SK-N-SH (cell line): ENCODE measurements around the gene PPDPF. TPM values are rescaled to one million over a fixed set of nuclear protein-coding genes. Genes with fewer than 3 reads are reported as not detected.

Experiments used
- CTCF ChIA-PET: fragments of 300-600, 350-600 bp; formaldehyde crosslinking; extraction: SDS; loops from one replicate; lab custom pipeline; 2021; lab: Yijun Ruan, JAX
- POLR2A ChIA-PET: fragments of 350-600 bp; sonication (Branson Sonifier 250); formaldehyde crosslinking; extraction: SDS; loops from one replicate; lab custom pipeline; 2020; ENCODE audit warnings: antibody characterized with exemption, inconsistent platforms; lab: Yijun Ruan, JAX
- DNase-seq: peaks from one replicate; pipeline ENCODE4 v3.0.0; 2012
- H2AFZ ChIP-seq: fragments of 200-600 bp; sonication (generic); 2 replicates; pipeline ENCODE4 v1.8.1; 2016; ENCODE audit warnings: antibody characterized with exemption, mild to moderate bottlenecking, low read depth
- H3F3A ChIP-seq: fragments of 200-600 bp; sonication (generic); replicated peaks from 2 replicates; pipeline ENCODE3; 2016; ENCODE audit warnings: antibody characterized with exemption, mild to moderate bottlenecking; ENCODE audit not compliant: insufficient read depth
- H3K27ac ChIP-seq, 2 experiments: fragments of 200-500 bp in 1 of 2; fragments of 200-600 bp in 1 of 2; sonication (Bioruptor generic) in 1 of 2; sonication (generic), shearing (Covaris generic) in 1 of 2; 2 replicates each; pipeline versions ENCODE4 v1.5.1 to v1.6.1; 2014 to 2016; ENCODE audit warnings: low read depth in 2 of 2, inconsistent platforms in 1 of 2, low read length in 1 of 2, mild to moderate bottlenecking in 1 of 2, mixed read lengths in 1 of 2
- H3K27me3 ChIP-seq: fragments of 200-600 bp; sonication (generic), shearing (Covaris generic); 2 replicates; pipeline ENCODE4 v1.6.1; 2016; ENCODE audit warnings: mixed run types; ENCODE audit not compliant: insufficient read depth
- H3K36me3 ChIP-seq, 2 experiments: fragments of 200-500 bp in 1 of 2; fragments of 200-600 bp in 1 of 2; sonication (Bioruptor generic) in 1 of 2; sonication (generic) in 1 of 2; replicated peaks in 1 of 2; 2 replicates each; pipeline versions ENCODE3 to v1.5.1; 2014 to 2016; ENCODE audit warnings: low read length in 1 of 2, mild to moderate bottlenecking in 1 of 2; ENCODE audit not compliant: insufficient read depth in 2 of 2, control insufficient read depth in 1 of 2
- H3K4me1 ChIP-seq, 2 experiments: fragments of 200-500 bp in 1 of 2; fragments of 200-600 bp in 1 of 2; sonication (Bioruptor generic) in 1 of 2; sonication (generic), shearing (Covaris generic) in 1 of 2; 2 replicates each; pipeline versions ENCODE4 v1.5.1 to v1.6.1; 2014 to 2016; ENCODE audit warnings: low read depth in 1 of 2, low read length in 1 of 2, mixed run types in 1 of 2; ENCODE audit not compliant: insufficient read depth in 2 of 2, control insufficient read depth in 1 of 2
- H3K4me2 ChIP-seq: fragments of 200-600 bp; sonication (generic), shearing (Covaris generic); 2 replicates; pipeline ENCODE4 v1.6.1; 2017; ENCODE audit warnings: mixed run types
- H3K4me3 ChIP-seq, 2 experiments: fragments of 200-500 bp in 1 of 2; fragments of 200-600 bp in 1 of 2; sonication (Bioruptor generic) in 1 of 2; sonication (generic), shearing (Covaris generic) in 1 of 2; 2 replicates each; pipeline versions ENCODE4 v1.5.1 to v1.8.1; 2014 to 2016; ENCODE audit warnings: low read depth in 2 of 2, inconsistent platforms in 1 of 2, low read length in 1 of 2, mild to moderate bottlenecking in 1 of 2, mixed read lengths in 1 of 2, moderate library complexity in 1 of 2
- H3K79me2 ChIP-seq: fragments of 200-600 bp; sonication (generic); 2 replicates; pipeline ENCODE4 v1.8.1; 2017; ENCODE audit warnings: mild to moderate bottlenecking; ENCODE audit not compliant: insufficient read depth
- H3K9ac ChIP-seq: fragments of 200-600 bp; sonication (generic); 2 replicates; pipeline ENCODE4 v1.6.1; 2017; ENCODE audit warnings: mixed run types
- H3K9me2 ChIP-seq: fragments of 200-600 bp; sonication (generic); 2 replicates; pipeline ENCODE4 v1.6.1; 2017; ENCODE audit warnings: mixed run types
- H3K9me3 ChIP-seq: fragments of 200-600 bp; sonication (generic); 2 replicates; pipeline ENCODE4 v1.6.1; 2017; ENCODE audit warnings: mixed run types, mild to moderate bottlenecking, moderate library complexity
- H4K20me1 ChIP-seq: fragments of 200-600 bp; sonication (generic); 2 replicates; pipeline ENCODE4 v1.6.1; 2017; ENCODE audit warnings: mild to moderate bottlenecking, mixed run types; ENCODE audit not compliant: insufficient read depth
- CHD2 ChIP-seq: fragments of 150-350 bp; IDR thresholded peaks from 2 replicates; pipeline ENCODE4 v1.6.1; 2018; ENCODE audit warnings: low read length; ENCODE audit not compliant: partially characterized antibody
- CTCF ChIP-seq: fragments of 200-600 bp; sonication (generic); IDR thresholded peaks from 2 replicates; pipeline ENCODE4 v1.6.1; 2017; ENCODE audit warnings: antibody characterized with exemption, mild to moderate bottlenecking, moderate library complexity
- ELF1 ChIP-seq: IDR thresholded peaks from 2 replicates; pipeline ENCODE4 v1.4.0; 2012
- MAX ChIP-seq: IDR thresholded peaks from 2 replicates; pipeline ENCODE4 v1.4.0; 2012; ENCODE audit warnings: low read depth
- NFIC ChIP-seq: IDR thresholded peaks from 2 replicates; pipeline ENCODE4 v1.4.0; 2012; ENCODE audit warnings: borderline replicate concordance
- RAD21 ChIP-seq: IDR thresholded peaks from 2 replicates; pipeline ENCODE4 v1.6.1; 2012; ENCODE audit warnings: mild to moderate bottlenecking, low read length
- REST ChIP-seq: IDR thresholded peaks from 2 replicates; pipeline ENCODE4 v1.6.1; 2012; ENCODE audit warnings: mild to moderate bottlenecking, low read depth, low read length, moderate library complexity
- SIN3A ChIP-seq: IDR thresholded peaks from 2 replicates; pipeline ENCODE4 v1.6.1; 2012; ENCODE audit warnings: low read depth, mild to moderate bottlenecking, low read length, moderate library complexity, borderline replicate concordance
- USF2 ChIP-seq: fragments of 150-350 bp; IDR thresholded peaks from 2 replicates; pipeline ENCODE4 v1.6.1; 2017; ENCODE audit warnings: antibody characterized with exemption, low read length, low read depth, borderline replicate concordance
- ZBTB33 ChIP-seq: IDR thresholded peaks from 2 replicates; pipeline ENCODE4 v1.4.0; 2012; ENCODE audit warnings: low read depth, borderline replicate concordance
- WGBS: methylation state at CpG from one replicate; pipeline ENCODE4 v1.1.6; 2017; ENCODE audit warnings: low lambda C conversion rate; 5-methylcytosine and 5-hydroxymethylcytosine counted together
- polyA plus RNA-seq, 3 experiments: library from polyadenylated mRNA; depleted of rRNA; stranded (reverse); fragments of >200 nt; gene quantifications; 2 replicates each; pipeline ENCODE4 v1.2.3, GENCODE V29; 2012

PPDPF gene
- polyA plus RNA-seq, 1 of the 3 experiments (the other 2 are of a cell fraction): 71.4 TPM

- TF ChIP-seq REST (no peak), ELF1 (no peak), NFIC (no peak), ZBTB33 (no peak), USF2 (no peak), CHD2 (no peak), CTCF (no peak)
Observed at GRCh38 chr20:63533871-63534393, 13.4 kb downstream of the PPDPF start (continued).

GRCh38 chr20:63534427-63534830, 13.9 kb downstream of the PPDPF start:
- H3F3A ChIP-seq: no peaks in the 10 kb centered on the region
- ChIA-PET CTCF (interaction anchor here (1.1 to 6.3 kb wide), 4 partner anchors 13 to 440 kb away, joined by 3 to 82 read pairs (median 25); partner anchors contain the start of genes PPDPF and SRMS), POLR2A (interaction anchor here (1.2 to 1.7 kb wide), 2 partner anchors 11 to 14 kb away, joined by 3 to 5 read pairs; partner anchors contain the start of gene PPDPF)
- no peaks in the 10 kb centered on the region for H4K20me1 ChIP-seq
- no peaks in the 10 kb centered on the region for H3K79me2 ChIP-seq
- H3K27me3 ChIP-seq: no peaks in the 10 kb centered on the region
- DNase-seq: peak; percentile 45
- no peak overlapping the region for H2AFZ ChIP-seq
- peaks cover 0 to 21% of the 10 kb centered on the region in 2 experiments; a peak in 1 of 4 replicates for H3K4me1 ChIP-seq
- no peak overlapping the region for H3K27ac ChIP-seq
- H3K36me3 ChIP-seq: no peaks in the 10 kb centered on the region
- H3K9ac ChIP-seq: no peak overlapping the region
- no peaks in the 10 kb centered on the region for H3K9me2 ChIP-seq
- H3K4me3 ChIP-seq: no peak overlapping the region
- WGBS: 81% methylated on average over 8 of the region's 12 CpGs
- no peak overlapping the region for H3K4me2 ChIP-seq
- H3K9me3 ChIP-seq: no peaks in the 10 kb centered on the region
- TF ChIP-seq SIN3A (no peak), CHD2 (no peak), CTCF (no peak), MAX (no peak), RAD21 (no peak)
